ENCODE results near the gene PPM1L.

- TF ChIP-seq POLR2AphosphoS5 (IDR thresholded peaks at IDR 0.05; ENCODE audit: low read depth, low read length), result no peak
- TF ChIP-seq CTCF (IDR thresholded peaks at IDR 0.05 in 2 of 3, conservative IDR thresholded peaks at IDR 0.05 in 1 of 3; ENCODE audit: borderline replicate concordance in 1 of 3, insufficient read depth in 1 of 3, low read depth in 2 of 3, low read length in 2 of 3), result no peak
- no peak for TF ChIP-seq MAX (IDR thresholded peaks at IDR 0.05)
- no peak for TF ChIP-seq TCF7L2 (IDR thresholded peaks at IDR 0.05; ENCODE audit: borderline replicate concordance, extremely low read depth, insufficient read depth, insufficient read length)
- no peak for TF ChIP-seq ATF3 (IDR thresholded peaks at IDR 0.05)
- TF ChIP-seq POLR2A (IDR thresholded peaks at IDR 0.05; ENCODE audit: borderline replicate concordance, extremely low read depth, insufficient read depth, insufficient read length), result no peak
- no peak for TF ChIP-seq EZH2phosphoT487 (IDR thresholded peaks at IDR 0.05; ENCODE audit: borderline replicate concordance)
- TF ChIP-seq ZFX (IDR thresholded peaks at IDR 0.05), result no peak
Measured at GRCh38 chr3:160829486-160830009, 73.5 kb downstream of the PPM1L start.

Measured in HCT116 (cell line).